HepG2 (cell line): ENCODE results near the gene STKLD1. TPM values are rescaled to one million over a fixed set of nuclear protein-coding genes. Genes with fewer than 3 reads are reported as not detected.
A peak's percentile ranks its signal among the peaks of the same experiment; 100 is the strongest.
"Not testable (repeated sequence)": the region's sequence is repeated elsewhere in the genome, so short reads cannot be mapped to it uniquely, and the experiment has no call there.

ENCODE experiments used
- ATAC-seq: fragments of 200-7000 bp; cut with Tn5 transposase; 3 replicates; pipeline ENCODE4 v1.9.1; 2020; ENCODE audit warnings: mild to moderate bottlenecking, moderate library complexity
- BruUV-seq: library from RNA; stranded (reverse); fragments of 400-500 nt; replicated peaks from 2 replicates; lab custom pipeline; 2021; lab: Mats Ljungman, UMichigan
- CTCF ChIA-PET: fragments of 300-600 bp; formaldehyde crosslinking; extraction: SDS; loops from one replicate; lab custom pipeline; 2021; ENCODE audit warnings: low total read pairs, inconsistent platforms, low intra/inter-chr PET ratio; lab: Yijun Ruan, JAX
- POLR2A ChIA-PET: fragments of 350-600 bp; sonication (Branson Sonifier 250); formaldehyde crosslinking; loops from one replicate; lab custom pipeline; 2020; ENCODE audit warnings: antibody characterized with exemption, inconsistent platforms; lab: Yijun Ruan, JAX
- DNase-seq: peaks from one replicate; pipeline ENCODE4 v3.0.0-alpha.2; 2015; ENCODE audit warnings: low spot score
- FAIRE-seq: peaks from 3 replicates; lab custom pipeline; 2011; peaks lifted over from hg19 to GRCh38; lab: Jason Lieb, UNC
- H2AFZ ChIP-seq: one replicate; pipeline ENCODE4 v1.6.1; 2011; ENCODE audit warnings: low read length, inconsistent platforms
- H3K27ac ChIP-seq: fragments of 300-600 bp; 3 replicates; pipeline ENCODE4 v1.8.0; 2011; ENCODE audit warnings: mixed run types, mild to moderate bottlenecking, mixed read lengths, low read length, inconsistent platforms; ENCODE audit not compliant: insufficient read depth; ENCODE audit errors: extremely low read length
- H3K27me3 ChIP-seq, 2 experiments: fragments of 200-600 bp in 1 of 2; 2 replicates in 1 of 2; 3 replicates in 1 of 2; pipeline versions ENCODE4 v1.6.0 to v1.8.0; 2011; ENCODE audit warnings: low read length in 2 of 2, mild to moderate bottlenecking in 2 of 2, moderate library complexity in 2 of 2, inconsistent platforms in 1 of 2; ENCODE audit not compliant: insufficient read depth in 2 of 2, control insufficient read depth in 1 of 2
- H3K36me3 ChIP-seq, 2 experiments: fragments of 200-600 bp in 1 of 2; replicated peaks in 1 of 2; 2 replicates in 1 of 2; 3 replicates in 1 of 2; pipeline versions ENCODE4 v1.5.1 to v1.8.0; 2011; ENCODE audit warnings: low read length in 2 of 2, inconsistent platforms in 1 of 2; ENCODE audit not compliant: insufficient read depth in 2 of 2, control insufficient read depth in 1 of 2
- H3K4me1 ChIP-seq: 2 replicates; pipeline ENCODE4 v1.5.1; 2012; ENCODE audit warnings: low read length, inconsistent platforms; ENCODE audit not compliant: insufficient read depth
- H3K4me2 ChIP-seq: 2 replicates; pipeline ENCODE4 v1.6.0; 2011; ENCODE audit warnings: low read depth, low read length, inconsistent platforms
- H3K4me3 ChIP-seq, 3 experiments: fragments of 200-600 bp in 1 of 3; sonication (generic), shearing (Covaris generic) in 1 of 3; replicated peaks in 1 of 3; 2 replicates each; pipeline ENCODE4 v1.5.1; 2011 to 2016; ENCODE audit warnings: low read length in 3 of 3, inconsistent platforms in 2 of 3, low read depth in 2 of 3, mild to moderate bottlenecking in 2 of 3, control low read depth in 1 of 3, mixed read lengths in 1 of 3; ENCODE audit not compliant: insufficient read depth in 1 of 3
- H3K79me2 ChIP-seq: one replicate; pipeline ENCODE4 v1.6.1; 2011; ENCODE audit warnings: low read length, inconsistent platforms; ENCODE audit not compliant: insufficient read depth
- H3K9ac ChIP-seq: 2 replicates; pipeline ENCODE4 v1.6.0; 2011; ENCODE audit warnings: mild to moderate bottlenecking, low read depth, low read length, inconsistent platforms; ENCODE audit not compliant: insufficient read depth
- H3K9me3 ChIP-seq: 2 replicates; pipeline ENCODE4 v1.5.1; 2012; ENCODE audit warnings: mild to moderate bottlenecking, low read length
- H4K20me1 ChIP-seq: 2 replicates; pipeline ENCODE4 v1.6.0; 2011; ENCODE audit warnings: inconsistent platforms, mild to moderate bottlenecking, low read length, moderate library complexity; ENCODE audit not compliant: insufficient read depth
- DRAP1 ChIP-seq: IDR thresholded peaks from 2 replicates; pipeline ENCODE4 v1.6.1; 2016; ENCODE audit warnings: missing genetic modification reagents, missing compliant biosample characterization
- FOSL2 ChIP-seq: sonication (generic); formaldehyde crosslinking; IDR thresholded peaks from 2 replicates; pipeline ENCODE4 v1.4.0; 2020; ENCODE audit warnings: missing genetic modification reagents
- HDAC1 ChIP-seq: sonication (generic); formaldehyde crosslinking; IDR thresholded peaks from 2 replicates; pipeline ENCODE4 v1.5.1; 2020; ENCODE audit warnings: mild to moderate bottlenecking, missing genetic modification reagents
- HIC2 ChIP-seq: sonication (generic); formaldehyde crosslinking; IDR thresholded peaks from 2 replicates; pipeline ENCODE4 v1.9.0; 2022; ENCODE audit warnings: low read depth, missing genetic modification reagents
- HNRNPL ChIP-seq: fragments of 200-400 bp; formaldehyde crosslinking; IDR thresholded peaks from 2 replicates; pipeline ENCODE4 v1.6.1; 2017; ENCODE audit warnings: mild to moderate bottlenecking, low read depth, low read length
- HNRNPLL ChIP-seq: fragments of 200-400 bp; formaldehyde crosslinking; IDR thresholded peaks from 2 replicates; pipeline ENCODE4 v1.6.1; 2017; ENCODE audit warnings: mild to moderate bottlenecking, low read depth, low read length; ENCODE audit not compliant: poor library complexity, severe bottlenecking
- MXI1 ChIP-seq: IDR thresholded peaks from 3 replicates; pipeline ENCODE4 v1.6.1; 2012; ENCODE audit warnings: low read depth, low read length, inconsistent platforms, borderline replicate concordance
- NR2F6 ChIP-seq, 2 experiments: IDR thresholded peaks; 2 replicates each; pipeline ENCODE4 v1.6.1; 2016; ENCODE audit warnings: antibody characterized with exemption in 1 of 2, mild to moderate bottlenecking in 1 of 2
- RFXANK ChIP-seq: IDR thresholded peaks from 2 replicates; pipeline ENCODE4 v1.6.1; 2016
- SAP130 ChIP-seq: IDR thresholded peaks from 2 replicates; pipeline ENCODE4 v1.6.1; 2016; ENCODE audit warnings: low read depth
- SIN3A ChIP-seq: IDR thresholded peaks from 2 replicates; pipeline ENCODE4 v1.6.1; 2011; ENCODE audit warnings: low read depth, mild to moderate bottlenecking, control low read depth, low read length, borderline replicate concordance
- TERF1 ChIP-seq: sonication (generic); formaldehyde crosslinking; IDR thresholded peaks from 2 replicates; pipeline ENCODE4 v1.8.0; 2022; ENCODE audit warnings: mild to moderate bottlenecking, missing genetic modification reagents, moderate library complexity
- ZNF121 ChIP-seq: sonication (generic); formaldehyde crosslinking; IDR thresholded peaks from 2 replicates; pipeline ENCODE4 v1.5.0; 2020; ENCODE audit warnings: mild to moderate bottlenecking, missing genetic modification reagents
- ZNF547 ChIP-seq: sonication (generic); formaldehyde crosslinking; IDR thresholded peaks from 2 replicates; pipeline ENCODE4 v1.5.1; 2020; ENCODE audit warnings: mild to moderate bottlenecking, missing genetic modification reagents
- ZNF552 ChIP-seq: sonication (generic); formaldehyde crosslinking; IDR thresholded peaks from 2 replicates; pipeline ENCODE4 v1.9.0; 2022; ENCODE audit warnings: missing genetic modification reagents, mild to moderate bottlenecking, borderline replicate concordance
- ZNF597 ChIP-seq: sonication (generic); formaldehyde crosslinking; IDR thresholded peaks from 2 replicates; pipeline ENCODE4 v1.5.0; 2020; ENCODE audit warnings: missing genetic modification reagents
- WGBS: methylation state at CpG from one replicate; pipeline ENCODE4 v1.1.6; 2017; ENCODE audit warnings: low lambda C conversion rate; 5-methylcytosine and 5-hydroxymethylcytosine counted together
- in situ Hi-C: cut with HindIII; loops from 2 replicates; pipeline ENCODE4 v1.10.0; 2017; ENCODE audit warnings: low pct_unique_long_range_greater_than_20kb; ENCODE audit not compliant: extremely low pct_ligation_motif_present
- intact Hi-C: fragments of 100-400 bp; cut with micrococcal nuclease; formaldehyde crosslinking; loops from one replicate; pipeline ENCODE4 v1.10.0; 2022; ENCODE audit not compliant: unreplicated experiment
- polyA plus RNA-seq, 8 experiments: library from polyadenylated mRNA; depleted of rRNA in 3 of 8; stranded (reverse) in 7 of 8; unstranded in 1 of 8; fragments of >200 nt; fragmentation: Illumina TruSeq in 4 of 8; extraction: Trizol in 4 of 8; gene quantifications; 2 replicates each; pipeline versions ENCODE4 v1.2.1 to v1.2.3, GENCODE V29; 2011 to 2016; ENCODE audit warnings: low read depth in 4 of 8, missing spikeins in 1 of 8, mixed read lengths in 1 of 8; ENCODE audit not compliant: insufficient read depth in 1 of 8
- total RNA-seq, 5 experiments: library from RNA; depleted of rRNA; stranded (reverse); fragments of >200 nt; fragmentation: Illumina TruSeq; extraction: Trizol; gene quantifications; 2 replicates each; pipeline ENCODE4 v1.2.3, GENCODE V29; 2016; ENCODE audit warnings: low read depth in 1 of 5

Gene STKLD1
- total and polyA plus RNA-seq, 2 of the 13 experiments (the other 11 are each of a cell fraction or from before 2014, with no cell fraction given), result 1.5 to 2.2 TPM

GRCh38 chr9:133449760-133450159 lies 73.6 kb downstream of the STKLD1 start:
- H3K27me3 ChIP-seq, result peaks cover under 1 to 17% of the 10 kb centered on the region in 2 experiments; a peak in 3 of 5 replicates
- DNase-seq, result peak; percentile 50
- no peaks in the 10 kb centered on the region for H4K20me1 ChIP-seq
- no peak overlapping the region for H2AFZ ChIP-seq
- ChIA-PET CTCF (no interaction called here), POLR2A (interaction anchor here (1.4 to 2.1 kb wide), 3 partner anchors 9 to 32 kb away, joined by 3 to 15 read pairs (median 4); partner anchors contain the start of genes CACFD1 and REXO4)
- H3K4me1 ChIP-seq, result peaks cover 24% of the 10 kb centered on the region
- in situ Hi-C loops, result no loop called here
- no peak for FAIRE-seq
- H3K9ac ChIP-seq, result no peak overlapping the region
- no peak overlapping the region for H3K27ac ChIP-seq
- no peaks in the 10 kb centered on the region for H3K9me3 ChIP-seq
- no peaks in the 10 kb centered on the region for H3K36me3 ChIP-seq
- H3K4me2 ChIP-seq, result no peak overlapping the region
- peak; percentile 67 for ATAC-seq
- TF ChIP-seq TERF1 (CRISPR knock-in tag) (no peak), HDAC1 (no peak), ZNF597 (CRISPR knock-in tag) (no peak), HNRNPL (peak; percentile 85; the same call in 1 of the 2 replicates), HNRNPLL (no peak), HIC2 (CRISPR knock-in tag) (peak; percentile 91), SIN3A (no peak), ZNF547 (CRISPR knock-in tag) (no peak), RFXANK (CRISPR knock-in tag) (no peak), ZNF552 (no peak), DRAP1 (CRISPR knock-in tag) (no peak), NR2F6 (IDR thresholded peaks at IDR 0.05) (no peak), NR2F6 (CRISPR knock-in tag; IDR thresholded peaks at IDR 0.05) (no peak), MXI1 (peak; percentile 16; the same call in 1 of the 3 replicates), ZNF121 (peak; percentile 70), FOSL2 (peak; percentile 90), SAP130 (peak; percentile 26; the same call in 1 of the 2 replicates)
- intact Hi-C loops, result no loop called here
- no peak overlapping the region; a peak in 1 of 6 replicates for H3K4me3 ChIP-seq
- H3K79me2 ChIP-seq, result no peaks in the 10 kb centered on the region
- no TSS peak for BruUV-seq
- 42% methylated on average over 5 of the region's 12 CpGs for WGBS

- FAIRE-seq, H3K36me3 ChIP-seq, BruUV-seq, H3K27me3 ChIP-seq, H3K79me2 ChIP-seq, ATAC-seq, POLR2A ChIA-PET, H3K9ac ChIP-seq, H3K4me3 ChIP-seq, intact Hi-C loops, DNase-seq, H4K20me1 ChIP-seq, in situ Hi-C loops, CTCF ChIA-PET, H3K27ac ChIP-seq, H2AFZ ChIP-seq, H3K9me3 ChIP-seq, H3K4me2 ChIP-seq: not testable (repeated sequence)
- peaks cover 29% of the 10 kb centered on the region for H3K4me1 ChIP-seq
- 84% methylated on average over 5 of the region's 5 CpGs for WGBS
Observed at GRCh38 chr9:133451865-133452264, 75.7 kb downstream of the STKLD1 start.
